ENCODE results near the gene NOS1.
A peak's percentile ranks its signal among the peaks of the same experiment; 100 is the strongest.
"Not testable (repeated sequence)": the region's sequence is repeated elsewhere in the genome, so short reads cannot be mapped to it uniquely, and the experiment has no call there.

NOS1 gene

GRCh38 chr12:117199956-117200744, 161.3 kb downstream of the NOS1 start:
- DNase-seq, result not testable (repeated sequence)

DNA sequence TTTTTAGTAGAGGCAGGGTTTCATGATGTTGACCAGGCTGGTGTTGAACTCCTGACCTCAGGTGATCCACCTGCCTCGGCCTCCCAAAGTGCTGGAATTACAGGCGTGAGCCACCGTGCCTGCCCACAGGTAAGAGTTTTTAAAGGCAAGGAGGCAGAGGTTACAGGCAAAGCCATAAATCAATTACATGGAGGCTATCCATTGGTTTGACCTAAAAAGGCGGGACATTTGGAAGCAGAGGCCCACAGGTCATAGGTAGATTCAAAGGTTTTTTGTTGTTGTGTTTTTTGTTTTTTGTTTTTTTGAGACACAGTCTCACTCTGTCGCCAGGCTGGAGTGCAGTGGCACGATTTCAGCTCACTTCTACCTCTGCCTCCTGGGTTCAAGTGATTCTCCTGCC, 165.1 kb downstream of the NOS1 start:
- not testable (repeated sequence) for DNase-seq

DNA sequence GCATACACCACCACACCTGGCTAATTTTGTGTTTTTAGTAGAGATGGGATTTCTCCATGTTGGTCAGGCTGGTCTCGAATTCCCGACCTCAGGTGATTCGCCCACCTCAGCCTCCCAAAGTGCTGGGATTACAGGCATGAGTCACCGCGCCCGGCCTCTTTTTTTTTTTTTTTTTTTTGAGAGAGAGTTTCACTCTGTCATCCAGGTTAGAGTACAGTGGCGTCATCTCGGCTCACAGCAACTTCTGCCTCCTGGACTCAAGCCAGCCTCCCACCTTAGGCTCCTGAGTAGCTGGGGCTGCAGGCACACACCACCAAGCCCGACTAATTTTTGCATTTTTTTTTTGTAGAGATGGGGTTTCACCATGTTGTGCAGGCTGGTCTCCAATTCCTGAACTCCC, 166.4 kb downstream of the NOS1 start:
- not testable (repeated sequence) for DNase-seq

- no peak for DNase-seq
Observed at GRCh38 chr12:117193903-117194302, 167.5 kb downstream of the NOS1 start.

- DNase-seq, result not testable (repeated sequence)
Observed at GRCh38 chr12:117192581-117192980, 168.8 kb downstream of the NOS1 start.

DNA sequence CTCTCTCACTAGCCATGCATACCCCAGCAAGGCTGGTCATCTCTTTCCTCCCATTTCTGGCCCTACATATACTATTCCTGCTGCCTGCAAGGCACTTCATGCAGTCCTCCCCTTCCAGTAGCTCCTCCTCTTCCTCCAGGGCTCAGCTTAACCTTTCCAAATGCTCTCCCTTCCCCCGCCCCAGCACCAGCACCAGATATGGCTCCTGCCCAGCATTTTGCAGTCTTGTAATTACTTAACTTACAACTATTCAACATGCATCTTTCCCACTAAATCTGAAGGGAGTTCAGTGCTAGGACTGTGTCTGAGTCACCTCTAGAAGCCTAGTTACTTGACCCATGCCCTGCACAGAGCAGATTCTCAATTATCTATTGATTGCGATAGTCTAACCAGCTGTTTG, 169.4 kb downstream of the NOS1 start:
- DNase-seq, result peak; percentile 16

DNA sequence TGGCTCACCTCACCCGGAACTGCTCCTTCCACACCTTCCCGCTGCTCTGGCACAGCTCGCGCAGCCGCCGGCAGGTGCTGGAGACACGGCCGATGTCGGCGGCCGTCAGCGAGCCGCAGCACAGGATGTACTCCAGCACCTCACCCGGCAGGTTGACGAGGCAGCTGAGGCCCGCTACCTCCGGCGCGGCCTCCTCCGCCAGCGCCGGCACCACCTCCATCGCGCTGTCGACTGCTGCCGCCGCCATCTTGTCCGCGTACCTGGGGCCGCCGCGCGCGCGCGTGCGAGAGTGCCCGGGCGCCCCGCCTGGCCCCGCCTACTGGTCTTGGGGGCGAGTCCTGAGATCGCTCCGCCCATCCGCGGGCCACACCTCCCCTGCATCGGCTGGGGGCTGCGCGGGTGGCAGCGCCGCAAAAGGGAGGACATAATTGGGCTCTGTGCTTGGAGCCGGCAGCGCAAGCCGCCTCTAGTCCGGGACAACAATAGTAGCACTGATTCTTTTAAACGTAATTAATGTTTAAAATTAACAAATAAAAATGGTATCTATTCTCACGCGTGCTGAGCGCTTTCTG, 171.1 kb downstream of the NOS1 start, which contains the start of gene FBXO21:
Gene FBXO21 (minus strand): TSS at position 261 of the 572 bp plus-strand sequence. CDS start 14 bp downstream, at position 247.
- peak; percentile 73 for DNase-seq

- DNase-seq, result no peak
Observed at GRCh38 chr12:117189725-117190209, 171.7 kb downstream of the NOS1 start.

GRCh38 chr12:117188961-117189724, 172.3 kb downstream of the NOS1 start:
- no peak for DNase-seq

DNA sequence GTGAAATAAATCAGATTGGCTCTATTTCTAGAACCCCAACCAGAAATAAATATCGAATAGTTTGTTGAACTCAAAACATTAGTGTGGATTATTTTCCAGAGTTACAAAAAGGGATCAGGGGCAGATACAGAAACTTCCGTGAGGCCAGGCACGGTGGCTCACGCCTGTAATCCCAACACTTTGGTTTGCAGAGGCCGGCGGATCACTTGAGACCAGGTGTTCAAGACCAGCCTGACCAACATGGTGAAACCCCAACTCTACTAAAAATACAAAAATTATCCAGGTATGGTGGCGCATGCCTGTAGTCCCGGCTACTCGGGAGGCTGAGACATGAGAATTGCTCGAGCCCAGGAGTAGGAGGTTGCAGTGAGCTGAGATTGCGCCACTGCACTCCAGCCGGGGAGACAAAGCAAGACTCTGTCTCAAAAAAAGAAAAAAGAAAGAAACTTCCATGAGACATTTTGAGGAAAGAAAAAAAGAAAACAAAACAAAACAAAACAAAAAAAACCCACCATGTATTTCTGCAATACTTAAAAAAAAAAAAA, 173.2 kb downstream of the NOS1 start:
- no peak for DNase-seq

DNA sequence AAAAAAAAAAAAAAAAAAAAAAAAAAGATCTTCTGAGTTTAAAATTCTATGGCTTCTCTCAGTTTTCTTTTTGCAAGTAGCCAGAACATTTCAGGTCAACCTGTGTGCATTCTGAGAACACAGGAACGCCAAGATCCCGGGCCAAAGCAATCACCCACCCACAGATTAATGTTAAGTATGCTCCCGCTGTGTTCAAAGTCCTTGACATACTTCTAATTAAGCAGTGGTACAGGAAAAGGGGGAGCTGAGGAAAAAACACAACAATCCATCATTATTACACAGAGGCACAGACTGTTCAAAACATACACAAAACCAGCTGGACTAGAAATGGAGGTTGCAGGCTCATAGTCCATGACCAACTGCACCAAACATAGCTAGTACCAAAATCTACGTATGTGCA, 174.0 kb downstream of the NOS1 start:
- DNase-seq, result no peak

- no peak for DNase-seq
Observed at GRCh38 chr12:117182866-117183265, 178.6 kb downstream of the NOS1 start.

DNA sequence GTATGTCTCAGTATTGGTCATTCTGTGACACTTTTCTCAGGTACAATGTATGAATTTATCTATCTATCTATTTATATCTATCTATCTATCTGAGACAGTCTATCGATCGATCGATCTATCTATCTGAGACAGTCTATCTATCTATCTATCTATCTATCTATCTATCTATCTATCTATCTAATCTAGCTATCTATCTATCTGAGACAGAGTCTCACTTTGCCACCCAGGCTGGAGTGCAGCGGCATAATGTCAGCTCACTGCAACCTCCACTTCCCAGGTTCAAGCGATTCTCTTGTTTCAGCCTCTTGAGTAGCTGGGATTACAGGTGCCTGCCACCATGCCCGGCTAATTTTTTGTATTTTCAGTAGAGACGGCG, 180.0 kb downstream of the NOS1 start:
- DNase-seq, result not testable (repeated sequence)

GRCh38 chr12:117180758-117181467, 180.5 kb downstream of the NOS1 start:
- DNase-seq, result no peak

- DNase-seq, result no peak
Observed at GRCh38 chr12:117178745-117179144, 182.7 kb downstream of the NOS1 start.

- no peak for DNase-seq
Observed at GRCh38 chr12:117178301-117178700, 183.1 kb downstream of the NOS1 start.

DNA sequence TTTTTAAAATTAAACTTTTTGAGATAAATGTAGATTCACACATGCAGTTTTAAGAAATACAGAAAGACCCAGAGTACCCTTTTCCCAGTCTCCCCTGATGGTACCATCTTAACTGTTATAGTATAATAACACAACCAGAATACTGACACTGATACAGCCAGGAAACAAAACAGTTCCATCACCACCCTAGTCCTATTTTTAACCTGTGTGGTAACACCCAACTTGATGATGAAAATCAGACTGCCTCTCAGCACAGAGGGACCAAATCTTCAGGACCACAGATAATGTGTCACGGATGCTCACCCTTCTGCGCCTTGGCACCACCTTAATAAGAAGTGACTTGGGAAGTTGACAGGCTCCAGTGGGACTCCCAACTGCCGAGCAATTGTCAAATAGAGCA, 189.3 kb downstream of the NOS1 start:
- no peak for DNase-seq

DNA sequence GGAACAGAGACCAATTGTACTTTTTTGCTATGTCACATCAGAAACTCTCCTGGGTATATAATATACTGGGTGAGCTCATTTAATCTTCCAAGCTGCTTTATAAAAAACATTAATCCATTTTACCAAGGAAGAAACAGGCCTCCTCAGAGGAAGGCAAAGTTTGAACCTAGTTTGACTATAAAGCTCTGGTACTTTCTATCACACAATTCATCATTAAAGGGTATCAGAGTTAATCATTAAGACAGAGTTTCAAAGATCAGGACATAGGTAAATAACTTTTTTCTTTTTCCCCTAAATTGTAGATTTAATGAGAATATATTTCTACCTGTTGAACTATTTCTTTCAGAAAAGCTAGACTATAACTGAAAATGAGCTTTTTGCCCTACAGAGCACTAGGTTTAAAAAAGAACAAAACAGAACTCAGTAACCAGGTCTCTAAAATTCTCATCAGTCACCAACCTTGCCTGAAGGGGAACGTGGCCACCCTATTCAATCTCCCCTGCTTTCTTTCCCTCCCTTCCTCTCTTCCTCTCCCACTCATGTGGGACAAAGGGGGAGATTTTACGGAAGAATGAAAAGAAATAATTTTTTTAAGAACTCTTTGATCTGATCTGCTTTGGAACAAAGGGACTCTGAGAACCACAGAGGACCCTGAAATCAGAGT, 189.8 kb downstream of the NOS1 start:
- no peak for DNase-seq

- DNase-seq, result no peak
Observed at GRCh38 chr12:117169548-117169947, 191.9 kb downstream of the NOS1 start.

DNA sequence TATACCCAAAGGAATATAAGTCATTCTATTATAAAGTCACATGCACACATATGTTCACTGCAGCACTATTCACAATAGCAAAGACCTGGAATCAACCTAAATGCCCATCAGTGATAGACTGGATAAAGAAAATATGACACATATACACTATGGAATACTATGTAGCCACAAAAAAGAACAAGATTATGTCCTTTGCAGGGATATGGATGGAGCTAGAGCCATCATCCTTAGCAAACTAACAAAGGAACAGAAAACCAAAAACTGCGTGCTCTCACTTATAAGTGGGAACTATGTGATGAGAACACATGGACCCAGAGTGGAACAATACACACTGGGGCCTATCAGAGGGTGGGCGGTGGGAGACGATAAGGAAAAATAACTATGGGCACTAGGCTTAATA, 192.4 kb downstream of the NOS1 start:
- DNase-seq, result no peak

DNA sequence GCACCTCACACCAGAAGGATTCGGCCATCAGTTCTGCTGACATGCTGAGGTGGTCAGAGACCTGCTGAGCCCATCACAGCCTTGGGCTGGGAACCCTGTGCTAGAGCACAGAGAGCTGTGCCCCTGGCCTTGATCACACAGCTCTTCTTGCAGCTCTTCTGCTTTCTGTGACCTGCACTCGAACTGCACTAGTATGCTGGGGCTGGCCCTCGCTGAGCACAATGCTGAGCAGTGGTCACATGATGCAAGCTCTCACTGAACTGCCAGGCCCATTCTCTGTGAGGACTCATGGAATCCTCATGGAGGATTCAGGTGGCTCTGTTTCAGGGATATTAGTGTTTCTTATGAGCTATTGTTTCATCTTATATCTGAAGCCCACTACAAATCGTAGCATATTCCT, 193.7 kb downstream of the NOS1 start:
- no peak for DNase-seq

DNA sequence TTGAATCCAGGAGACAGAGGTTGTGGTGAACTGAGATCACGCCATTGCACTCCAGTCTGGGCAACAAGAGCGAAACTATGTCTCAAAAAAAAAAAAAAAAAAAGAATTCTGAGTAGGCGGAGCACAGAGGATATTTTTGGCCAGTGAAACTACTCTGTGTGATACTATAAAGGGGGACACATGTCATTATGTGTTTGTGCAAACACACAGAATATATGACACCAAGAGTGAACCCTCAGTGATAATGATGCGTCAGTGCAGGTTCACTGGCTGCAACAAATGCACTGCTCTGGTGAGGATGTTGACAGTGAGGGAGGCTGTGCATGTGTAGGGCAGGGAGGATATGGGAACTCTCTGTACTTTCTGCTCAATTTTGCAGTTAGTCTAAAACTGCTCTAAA, 195.3 kb downstream of the NOS1 start:
- DNase-seq, result no peak

Data from NCI-H226 (cell line).